ENCODE measurements around the gene MTAP.

Gene MTAP

DNA sequence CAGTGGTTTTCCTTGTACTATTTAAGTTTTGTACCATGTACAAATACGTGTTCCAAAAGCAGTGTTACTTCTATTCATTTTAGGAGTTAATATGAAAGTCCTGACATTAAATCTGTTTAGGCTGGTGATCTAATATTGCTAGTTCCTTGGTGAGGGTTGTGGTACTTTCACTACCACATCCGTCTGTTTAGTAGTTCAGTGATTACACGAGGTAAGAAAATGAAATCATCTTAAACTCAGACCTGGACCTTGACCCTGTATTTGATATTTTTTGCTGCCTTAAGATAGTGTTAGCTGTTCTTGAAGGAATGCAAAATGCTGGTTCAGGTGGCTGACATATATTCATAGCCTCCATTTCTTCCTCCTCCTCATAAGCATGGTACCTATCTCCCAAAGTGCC is 50.3 kb downstream of the MTAP start:
- DNase-seq (ENCODE audit: low read depth in 2 of 2): no peak

DNA sequence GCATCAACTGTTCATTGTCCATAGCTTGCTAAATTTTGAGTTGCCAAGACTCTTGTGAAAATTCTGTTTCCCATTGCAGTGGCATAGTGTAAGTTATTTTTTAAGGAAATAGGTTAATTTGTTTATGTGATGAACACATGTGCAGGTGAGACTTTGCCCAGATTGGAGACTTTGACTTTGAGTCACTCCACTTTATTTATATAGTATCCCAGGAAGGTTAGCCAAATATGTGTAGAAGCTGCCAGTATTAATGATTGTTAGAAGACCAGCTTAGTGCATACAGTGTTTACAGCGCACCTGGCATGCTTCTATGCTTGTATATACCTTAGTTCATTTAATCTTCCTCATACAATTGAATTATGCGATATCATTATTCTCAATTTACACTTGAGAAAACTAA is 51.0 kb downstream of the MTAP start:
- no peak for DNase-seq (ENCODE audit: low read depth in 2 of 2)

DNA sequence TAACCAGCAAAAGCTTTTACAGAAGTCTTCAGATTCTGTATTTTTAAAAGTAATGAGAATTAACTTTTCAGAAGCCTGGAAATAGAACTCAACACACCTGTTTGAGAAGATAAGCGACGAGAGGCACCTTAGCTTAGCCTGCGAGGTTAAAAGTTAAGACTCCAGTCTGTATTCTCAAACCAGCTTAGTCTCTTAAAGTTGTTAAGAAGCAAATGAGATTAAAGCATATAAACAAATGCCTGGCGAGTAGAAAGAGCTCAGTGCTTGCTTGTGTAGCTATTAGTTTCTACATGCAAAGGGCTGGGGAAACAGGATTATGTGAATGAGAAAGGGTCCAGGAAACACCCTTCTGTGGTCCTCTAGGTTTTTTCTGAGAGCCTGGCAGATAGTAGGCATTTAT is 51.7 kb downstream of the MTAP start:
- DNase-seq (ENCODE audit: low read depth in 2 of 2): no peak

DNA sequence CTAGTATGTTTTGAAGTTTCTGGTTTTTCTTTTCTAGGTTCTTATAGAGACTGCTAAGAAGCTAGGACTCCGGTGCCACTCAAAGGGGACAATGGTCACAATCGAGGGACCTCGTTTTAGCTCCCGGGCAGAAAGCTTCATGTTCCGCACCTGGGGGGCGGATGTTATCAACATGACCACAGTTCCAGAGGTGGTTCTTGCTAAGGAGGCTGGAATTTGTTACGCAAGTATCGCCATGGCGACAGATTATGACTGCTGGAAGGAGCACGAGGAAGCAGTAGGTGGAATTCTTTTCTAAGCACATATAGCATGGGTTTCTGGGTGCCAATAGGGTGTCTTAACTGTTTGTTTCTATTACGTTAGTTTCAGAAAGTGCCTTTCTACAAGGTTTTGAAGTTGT is 52.2 kb downstream of the MTAP start:
- no peak for DNase-seq (ENCODE audit: low read depth in 2 of 2)

DNA sequence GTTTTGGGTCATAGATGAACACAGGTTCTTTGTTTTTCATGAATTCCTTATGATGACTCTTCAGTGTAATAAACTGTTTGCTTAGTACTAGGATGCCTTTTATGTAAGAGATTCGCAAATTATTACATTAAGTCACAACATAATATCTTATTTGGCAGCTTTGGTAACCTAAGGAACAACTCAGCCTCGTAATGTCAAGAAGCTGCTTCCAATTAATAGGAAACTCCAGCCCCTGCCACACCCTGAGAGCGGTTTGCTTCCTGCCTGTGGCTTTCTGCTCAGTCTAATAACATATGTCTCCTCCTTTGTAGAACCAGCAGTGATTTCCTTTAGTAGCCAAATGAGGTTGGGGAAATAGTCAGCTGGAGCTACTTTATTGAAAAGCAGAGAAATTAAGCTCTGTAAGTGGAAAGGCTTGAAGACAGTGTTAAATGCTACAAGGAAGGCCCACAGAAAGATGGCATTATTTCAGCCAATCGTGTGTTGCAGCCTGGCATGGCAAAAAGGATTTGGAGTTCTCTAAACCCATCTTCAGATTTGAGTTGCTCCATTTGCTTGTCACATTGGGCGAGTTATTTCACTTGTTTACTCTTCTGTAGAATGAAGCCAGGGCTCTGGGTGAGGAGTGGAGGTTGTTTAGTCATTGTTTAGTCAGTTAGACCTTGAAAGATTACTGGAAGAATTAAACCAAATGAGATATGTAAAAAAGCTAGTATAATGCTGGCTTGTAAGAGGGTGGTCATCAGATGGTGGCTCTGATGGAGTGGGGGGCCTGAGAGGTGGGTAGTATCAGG is 54.1 kb downstream of the MTAP start:
- no peak for DNase-seq (ENCODE audit: low read depth in 2 of 2)

DNA sequence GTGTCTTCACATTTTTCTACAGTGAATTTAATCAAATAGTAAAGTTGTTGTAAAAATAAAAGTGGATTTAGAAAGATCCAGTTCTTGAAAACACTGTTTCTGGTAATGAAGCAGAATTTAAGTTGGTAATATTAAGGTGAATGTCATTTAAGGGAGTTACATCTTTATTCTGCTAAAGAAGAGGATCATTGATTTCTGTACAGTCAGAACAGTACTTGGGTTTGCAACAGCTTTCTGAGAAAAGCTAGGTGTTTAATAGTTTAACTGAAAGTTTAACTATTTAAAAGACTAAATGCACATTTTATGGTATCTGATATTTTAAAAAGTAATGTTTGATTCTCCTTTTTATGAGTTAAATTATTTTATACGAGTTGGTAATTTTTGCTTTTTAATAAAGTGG is 60.4 kb downstream of the MTAP start:
- DNase-seq (ENCODE audit: low read depth in 2 of 2): no peak

DNA sequence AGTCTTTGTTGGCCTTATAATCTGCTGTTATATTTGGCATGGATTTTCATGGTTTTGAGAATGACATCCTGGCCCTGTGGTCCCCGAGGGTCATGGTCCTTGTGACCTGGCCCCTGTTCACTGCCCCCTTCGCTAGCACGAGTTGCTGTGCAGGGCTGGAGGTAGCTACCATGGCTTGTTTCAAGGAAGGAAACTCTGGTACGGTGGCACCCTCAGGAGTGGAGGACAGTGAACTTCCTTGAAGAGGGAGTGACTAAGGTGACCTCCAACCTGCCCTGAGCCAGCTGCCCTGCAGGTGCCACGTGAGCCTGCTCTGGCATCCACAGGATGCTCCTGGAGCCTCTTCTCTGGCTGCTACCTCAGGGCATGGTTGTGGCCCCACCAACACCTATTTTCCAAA is 62.1 kb downstream of the MTAP start:
- no peak for DNase-seq (ENCODE audit: low read depth in 2 of 2)

DNA sequence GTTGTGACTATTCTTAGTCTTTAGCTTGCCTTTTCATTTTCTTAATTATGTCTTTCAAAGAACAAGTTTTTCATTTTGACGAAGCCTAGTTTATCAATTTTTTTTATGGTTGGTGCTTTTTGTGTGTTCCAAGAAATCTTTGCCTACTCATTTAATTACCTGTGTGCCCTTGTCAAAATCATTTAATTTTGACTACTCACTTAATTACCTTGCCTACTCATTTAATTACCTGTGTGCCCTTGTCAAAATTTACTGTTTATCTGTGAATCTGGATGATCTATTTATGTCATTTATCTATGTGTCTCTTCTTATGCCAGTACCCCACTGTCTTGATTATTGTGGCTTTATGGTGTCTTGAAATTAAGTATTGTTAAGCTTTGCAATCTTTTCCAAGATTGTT is 63.9 kb downstream of the MTAP start:
- no peak for DNase-seq (ENCODE audit: low read depth in 2 of 2)

DNA sequence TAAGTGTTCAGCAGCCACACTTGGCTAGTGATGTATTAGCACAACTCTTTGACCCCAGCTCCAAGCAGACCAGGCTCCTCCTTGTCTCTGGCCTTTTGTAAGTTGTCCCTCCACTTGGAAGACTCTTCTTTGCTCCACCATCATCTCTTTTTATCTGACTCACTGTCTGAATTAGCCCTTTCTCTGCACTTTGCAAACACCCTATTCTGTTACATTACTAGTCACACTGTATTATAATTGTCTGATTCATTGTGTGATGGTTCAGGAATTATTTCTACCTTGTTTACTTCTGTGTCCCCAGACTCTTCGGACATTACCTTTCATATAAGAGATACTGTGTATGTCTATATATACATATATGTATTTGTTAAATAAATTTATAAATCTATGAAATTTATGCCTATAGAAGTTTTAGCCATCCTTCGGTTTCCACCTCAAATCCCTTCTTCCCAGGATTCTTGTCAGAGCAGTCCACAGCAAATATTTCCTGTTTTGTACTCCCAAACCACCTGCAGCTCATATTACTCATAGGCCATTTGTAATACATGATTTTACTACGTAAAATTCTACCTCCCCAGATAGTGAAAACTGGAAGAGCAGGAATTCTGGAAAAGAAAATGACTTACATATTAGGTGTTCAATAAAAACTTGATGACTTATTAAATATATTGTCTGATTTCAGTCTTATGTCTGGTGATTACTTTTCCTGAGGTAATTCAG is 69.0 kb downstream of the MTAP start:
- no peak for DNase-seq (ENCODE audit: low read depth in 2 of 2)

DNA sequence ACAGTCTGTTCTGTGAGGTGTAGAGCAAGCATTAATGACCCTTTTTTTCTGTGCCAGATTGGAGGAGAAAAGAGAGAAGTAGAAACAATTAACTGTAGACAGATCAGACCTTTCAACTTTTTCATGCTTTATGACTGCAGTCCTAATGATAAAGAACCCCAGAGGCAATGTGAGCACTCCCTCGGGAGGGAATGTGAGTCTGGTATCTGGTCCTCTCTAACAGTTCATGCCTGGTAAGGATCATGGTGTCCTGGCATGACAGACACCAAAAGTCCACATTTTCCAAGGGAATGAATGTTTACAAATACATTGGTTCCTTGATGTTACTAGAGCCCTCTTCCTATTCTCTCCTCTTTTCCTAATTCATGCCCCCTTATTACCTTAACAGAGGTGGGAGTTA is 70.3 kb downstream of the MTAP start:
- no peak for DNase-seq (ENCODE audit: low read depth in 2 of 2)

DNA sequence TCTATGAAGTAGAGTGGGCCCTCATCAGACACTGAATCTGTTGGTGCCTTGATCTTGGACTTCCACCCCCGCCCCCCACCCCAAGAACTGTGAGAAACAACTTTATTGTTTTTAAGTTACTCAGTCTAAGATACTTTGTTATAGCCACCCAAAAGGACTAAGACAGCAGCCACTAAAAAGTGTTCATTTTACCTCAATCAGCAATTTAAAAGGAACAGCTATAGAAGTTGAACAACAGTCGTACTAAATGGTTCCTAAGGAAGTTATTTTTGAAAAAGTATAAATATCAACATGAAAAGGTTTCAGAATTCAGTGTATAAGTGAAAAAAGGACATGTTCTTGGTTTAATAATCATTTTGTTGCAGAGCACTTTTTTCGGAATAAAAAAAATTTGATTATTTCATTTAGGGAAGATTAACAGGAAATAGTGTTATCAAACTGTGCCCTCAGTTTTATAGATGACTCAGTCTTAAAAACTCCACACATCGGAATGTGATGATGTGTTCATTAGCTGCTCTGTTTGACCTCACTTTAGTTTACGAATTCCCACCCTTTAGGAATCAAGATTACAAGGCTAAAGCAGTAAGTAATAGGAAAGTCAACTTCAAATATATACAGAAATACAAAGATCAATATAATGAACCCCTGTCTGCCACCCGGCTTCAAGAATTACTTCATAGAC is 71.2 kb downstream of the MTAP start:
- DNase-seq (ENCODE audit: low read depth in 2 of 2): no peak

DNA sequence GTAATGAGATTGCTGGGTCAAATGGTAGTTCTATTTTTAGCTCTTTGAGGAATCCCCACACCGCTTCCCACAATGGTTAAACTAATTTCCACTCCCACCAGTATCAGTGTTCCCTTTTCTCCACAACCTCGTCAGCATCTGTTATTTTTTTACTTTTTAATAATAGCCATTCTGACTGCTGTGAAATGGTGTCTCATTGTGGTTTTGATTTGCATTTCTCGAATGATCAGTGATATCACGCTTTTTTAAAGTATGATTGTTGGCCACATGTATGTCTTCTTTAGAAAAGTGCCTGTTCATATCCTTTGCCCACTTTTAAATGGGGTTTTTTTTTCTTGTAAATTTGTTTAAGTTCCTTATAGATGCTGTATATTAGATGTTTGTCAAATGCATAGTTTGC is 73.5 kb downstream of the MTAP start:
- DNase-seq (ENCODE audit: low read depth in 2 of 2): no peak

DNA sequence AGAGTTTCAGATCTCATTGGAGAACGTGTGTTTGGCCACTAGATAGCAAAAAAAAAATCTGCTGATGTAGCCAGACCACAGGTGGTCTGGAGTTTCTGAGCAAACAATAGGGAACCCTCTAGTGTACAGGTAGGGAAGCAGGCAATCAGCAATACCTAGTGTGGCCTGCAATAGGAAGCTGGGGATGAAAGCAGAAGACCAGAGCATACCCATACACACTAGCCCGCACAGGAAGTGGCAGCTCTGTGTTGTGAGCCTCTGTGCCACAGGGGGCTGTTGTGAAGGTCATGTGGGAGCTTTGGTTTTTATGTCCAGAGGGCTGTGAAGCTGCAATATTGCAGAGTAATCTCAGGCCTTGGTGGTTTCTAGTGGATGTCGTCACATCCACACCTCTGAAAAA is 81.2 kb downstream of the MTAP start:
- DNase-seq (ENCODE audit: low read depth in 2 of 2): peak; percentile 1 to 2

DNA sequence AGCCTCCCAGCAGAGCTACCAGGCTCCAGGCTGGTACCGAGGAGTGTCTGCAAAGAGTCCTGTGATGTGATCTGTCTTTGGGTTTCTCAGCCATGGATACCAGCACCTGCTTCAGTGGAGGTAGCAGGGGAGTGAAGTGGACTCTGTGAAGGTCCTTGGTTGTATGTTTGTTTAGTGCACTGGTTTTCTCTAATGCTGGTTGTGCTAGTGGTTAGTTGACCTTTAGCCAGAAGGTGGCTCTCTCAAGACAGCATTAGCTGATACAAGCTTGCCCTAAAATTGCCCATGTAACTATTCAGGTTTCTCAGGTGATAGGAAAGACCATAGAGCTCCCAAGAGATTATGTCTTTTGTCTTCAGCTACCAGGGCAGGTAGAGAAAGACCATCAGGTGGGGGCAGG is 87.2 kb downstream of the MTAP start:
- no peak for DNase-seq (ENCODE audit: low read depth in 2 of 2)

DNA sequence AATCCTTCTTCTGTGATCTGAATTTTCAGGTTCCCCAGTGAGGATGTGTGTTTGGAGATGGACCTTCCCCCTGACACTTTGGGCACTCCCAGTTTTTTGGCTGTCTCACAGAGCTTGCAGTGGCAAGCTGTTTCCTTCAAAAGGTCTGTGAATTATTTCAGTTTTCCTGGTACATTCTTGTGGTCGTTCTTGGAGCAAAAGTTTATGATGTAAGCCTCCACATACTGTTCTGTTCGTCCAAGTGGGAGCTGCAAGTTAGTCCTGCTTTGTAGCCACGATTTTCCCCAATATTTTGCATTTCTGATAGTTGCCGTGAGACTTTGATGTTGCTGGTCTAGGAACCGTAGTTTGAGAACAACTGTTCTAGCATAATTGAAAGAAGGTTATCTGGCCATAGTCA is 88.3 kb downstream of the MTAP start:
- DNase-seq (ENCODE audit: low read depth in 2 of 2): no peak

DNA sequence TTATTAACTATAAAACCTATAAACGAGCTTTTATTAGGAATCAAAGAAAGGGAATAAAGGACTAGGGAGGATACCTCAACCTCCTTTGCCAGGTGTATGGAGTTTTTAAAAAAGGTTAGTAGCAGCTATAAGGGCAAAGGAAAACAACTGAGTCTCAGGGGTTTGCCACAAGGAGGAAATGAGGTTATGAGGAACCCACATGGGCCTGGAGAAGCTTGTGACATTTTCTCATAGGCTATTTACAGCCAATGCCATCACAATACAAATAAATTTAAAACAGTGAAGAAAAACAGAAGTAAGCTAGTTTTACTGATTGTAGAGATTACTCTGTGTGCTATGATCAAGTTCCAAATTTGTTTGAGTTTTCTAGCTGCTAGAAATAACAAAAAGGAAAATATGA is 99.1 kb downstream of the MTAP start:
- no peak for DNase-seq (ENCODE audit: low read depth in 2 of 2)

DNA sequence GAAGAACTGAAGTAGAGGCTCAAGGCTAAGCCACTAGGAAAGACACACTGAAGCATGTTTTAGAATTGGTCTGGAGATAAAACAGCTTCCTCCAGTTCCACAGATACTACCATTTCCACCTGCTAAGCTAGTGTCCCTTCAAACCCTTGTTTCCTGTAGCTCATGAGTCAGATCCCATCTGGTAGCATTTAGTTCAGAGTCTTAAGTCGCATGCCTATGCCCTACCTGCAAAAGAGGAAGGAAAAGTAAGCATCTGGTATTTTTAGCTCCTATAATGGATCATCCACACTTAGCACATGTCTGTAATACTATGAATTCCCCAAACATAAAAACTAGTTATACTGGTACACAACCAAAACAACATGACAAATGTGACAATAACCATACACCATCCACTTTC is 99.7 kb downstream of the MTAP start:
- DNase-seq (ENCODE audit: low read depth in 2 of 2): no peak

DNA sequence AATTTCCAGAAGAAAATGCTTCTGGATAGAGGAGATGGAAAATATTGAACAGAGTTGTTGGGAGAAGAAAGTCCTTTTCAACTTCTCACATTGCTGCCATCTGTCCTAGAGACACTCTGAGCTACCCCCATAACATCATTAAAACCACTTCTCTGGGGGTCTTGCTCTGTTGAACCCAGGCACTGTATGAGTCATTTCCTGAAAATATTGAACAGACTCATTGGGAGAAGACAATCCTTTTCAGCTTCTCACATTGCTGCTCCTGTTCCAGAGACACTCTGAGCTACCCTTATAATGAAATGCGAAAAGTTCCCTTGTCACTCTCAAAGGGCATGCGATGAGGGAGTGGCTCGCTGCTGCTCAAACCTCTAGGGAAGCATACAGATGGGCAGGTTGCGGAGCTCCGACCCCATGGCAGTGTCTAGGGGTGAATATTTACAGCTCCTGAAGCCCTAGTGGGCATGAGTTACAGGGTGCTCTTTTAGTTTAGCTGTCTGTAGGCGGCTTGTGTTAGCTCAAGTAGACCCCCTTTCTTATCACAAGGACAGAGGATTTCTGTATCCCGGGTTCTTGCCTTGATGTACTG is 101.0 kb downstream of the MTAP start:
- DNase-seq (ENCODE audit: low read depth in 2 of 2): no peak

DNA sequence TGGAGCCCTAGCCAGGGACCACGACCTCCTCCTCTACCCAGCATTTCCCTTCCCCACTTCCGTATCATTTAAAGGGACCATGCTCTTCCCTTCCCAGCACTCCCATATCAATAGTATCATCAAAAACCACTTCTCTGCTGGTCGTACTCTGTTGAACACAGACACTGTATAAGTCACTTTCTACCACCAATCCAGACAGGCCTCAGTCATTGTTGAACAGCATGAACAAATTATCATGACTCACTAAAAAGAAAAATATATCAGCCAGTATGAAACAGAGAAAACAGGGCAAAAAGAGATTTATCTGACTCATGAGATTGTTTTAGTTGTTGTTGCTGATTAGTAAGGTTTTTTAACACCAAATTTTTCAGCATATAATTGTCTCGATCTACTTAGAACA is 101.9 kb downstream of the MTAP start:
- no peak for DNase-seq (ENCODE audit: low read depth in 2 of 2)

DNA sequence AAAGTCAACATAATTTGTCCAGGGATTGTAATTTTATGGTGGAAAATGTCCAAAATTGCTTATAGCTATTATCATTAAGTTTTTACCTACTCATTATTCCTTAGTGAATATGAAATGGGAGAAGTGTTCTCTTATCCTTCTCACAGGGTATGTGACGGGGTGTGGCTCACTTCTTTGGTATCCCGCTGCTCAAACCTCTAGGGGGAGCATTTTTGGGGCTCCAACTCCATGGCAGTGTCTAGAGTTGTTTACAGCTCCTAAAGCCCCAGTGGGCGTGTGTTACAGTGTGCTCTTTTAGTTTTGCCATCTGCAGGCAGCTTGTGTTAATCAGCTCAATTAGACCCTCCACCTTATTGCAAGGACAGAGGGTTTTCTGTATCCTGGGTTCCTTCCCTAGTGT is 102.3 kb downstream of the MTAP start:
- DNase-seq (ENCODE audit: low read depth in 2 of 2): no peak

DNA sequence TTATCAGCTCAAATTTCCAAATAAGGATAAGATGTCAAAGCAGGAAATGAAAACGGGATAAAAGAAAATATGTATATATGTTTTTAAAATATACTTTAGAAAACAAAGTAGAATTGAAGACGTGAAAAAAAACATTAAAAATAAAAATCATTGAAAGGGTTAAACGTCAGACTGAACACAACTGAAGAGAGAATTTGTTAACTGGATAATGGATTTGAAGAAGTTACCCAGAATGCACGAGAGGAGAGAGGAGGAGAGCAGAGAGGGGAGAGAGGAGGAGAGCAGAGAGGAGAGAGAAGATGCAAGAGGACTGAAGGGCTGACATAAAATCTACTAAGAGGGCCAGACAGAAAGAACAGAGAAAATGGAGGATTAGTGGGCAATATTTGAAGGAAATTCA is 103.8 kb downstream of the MTAP start:
- DNase-seq (ENCODE audit: low read depth in 2 of 2): no peak

DNA sequence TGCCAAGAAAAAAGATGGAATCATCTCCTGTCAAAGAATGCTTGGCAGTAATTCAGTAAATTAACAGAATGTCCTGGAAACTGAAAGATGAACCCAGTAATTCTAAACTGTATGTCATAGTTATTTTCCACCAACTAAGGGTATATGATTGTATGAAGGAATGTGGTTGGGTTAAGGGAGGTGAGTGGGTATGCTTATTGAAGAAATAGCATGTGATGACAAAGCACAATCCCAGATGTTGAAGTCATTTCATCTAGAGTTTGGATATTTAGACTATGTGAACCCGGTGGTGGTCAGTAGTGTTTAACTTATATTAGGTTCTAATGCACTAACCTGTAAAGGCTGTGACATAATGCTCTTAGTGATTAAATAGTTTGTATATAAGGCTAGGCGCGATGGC is 104.4 kb downstream of the MTAP start:
- no peak for DNase-seq (ENCODE audit: low read depth in 2 of 2)
